NCI-H69 (cell line): Measurements from ENCODE around the gene SUPT3H.
A peak's percentile ranks its signal among the peaks of the same experiment; 100 is the strongest.

Source experiments
- DNase-seq: peaks from one replicate; lab custom pipeline; 2025; lab: John Stamatoyannopoulos, UW

SUPT3H gene

GRCh38 chr6:45002390-45003105 is 375.2 kb downstream of the SUPT3H start:
- no peak for DNase-seq

- no peak for DNase-seq
Observed at GRCh38 chr6:45001663-45002062, 376.1 kb downstream of the SUPT3H start.

DNA sequence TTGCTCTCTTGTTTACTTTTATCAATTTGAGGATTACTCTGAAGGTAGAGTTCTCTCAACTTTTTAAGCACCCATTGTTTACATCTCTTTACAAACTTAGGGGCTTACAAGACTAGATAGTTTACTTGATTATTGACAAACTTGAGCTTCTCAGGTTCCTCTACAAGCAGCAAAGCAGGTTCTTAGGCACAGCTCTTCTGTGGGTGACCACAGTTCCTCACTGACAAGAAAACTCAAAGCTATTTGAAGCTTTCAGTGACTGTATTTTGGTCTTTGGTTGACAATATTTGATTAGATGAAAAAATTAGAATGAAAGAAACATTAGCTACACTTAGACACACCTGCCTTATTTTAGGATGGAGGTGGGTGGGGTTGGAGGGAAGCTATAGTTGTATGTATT is 376.9 kb downstream of the SUPT3H start:
- no peak for DNase-seq

- no peak for DNase-seq
Observed at GRCh38 chr6:44999066-44999465, 378.7 kb downstream of the SUPT3H start.

DNA sequence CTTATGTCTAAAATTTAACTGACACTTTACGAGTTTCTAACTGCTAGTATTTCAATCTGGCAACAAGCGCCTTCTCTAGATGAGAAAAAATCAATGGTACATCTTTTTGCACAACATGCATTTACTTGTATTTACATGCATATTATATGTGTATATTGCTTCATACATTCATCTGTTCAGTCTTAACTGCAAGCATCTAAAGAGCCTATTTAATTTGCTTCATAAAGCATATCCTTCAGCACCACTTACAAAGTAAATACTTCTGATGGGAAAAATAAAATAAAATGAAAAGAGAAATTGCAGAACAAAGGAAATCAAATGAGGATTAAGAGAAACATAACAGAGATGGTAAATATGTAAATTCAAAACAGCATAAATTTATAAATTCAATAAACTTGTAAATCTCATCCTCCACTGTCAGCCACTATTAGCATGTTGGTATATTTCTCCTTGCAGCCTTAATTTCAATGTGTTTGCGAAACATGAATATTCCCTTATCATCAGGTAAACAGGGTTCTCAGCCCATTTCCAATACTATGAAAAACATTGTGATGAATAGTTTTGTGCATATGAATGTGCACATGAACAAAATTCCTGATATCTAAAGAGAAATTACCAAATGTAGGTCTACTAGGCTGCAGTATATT is 382.1 kb downstream of the SUPT3H start:
- no peak for DNase-seq

GRCh38 chr6:44989391-44989790 is 388.3 kb downstream of the SUPT3H start:
- no peak for DNase-seq

GRCh38 chr6:44985006-44985405 is 392.7 kb downstream of the SUPT3H start:
- no peak for DNase-seq

- no peak for DNase-seq
Observed at GRCh38 chr6:44983467-44984365, 394.0 kb downstream of the SUPT3H start.

DNA sequence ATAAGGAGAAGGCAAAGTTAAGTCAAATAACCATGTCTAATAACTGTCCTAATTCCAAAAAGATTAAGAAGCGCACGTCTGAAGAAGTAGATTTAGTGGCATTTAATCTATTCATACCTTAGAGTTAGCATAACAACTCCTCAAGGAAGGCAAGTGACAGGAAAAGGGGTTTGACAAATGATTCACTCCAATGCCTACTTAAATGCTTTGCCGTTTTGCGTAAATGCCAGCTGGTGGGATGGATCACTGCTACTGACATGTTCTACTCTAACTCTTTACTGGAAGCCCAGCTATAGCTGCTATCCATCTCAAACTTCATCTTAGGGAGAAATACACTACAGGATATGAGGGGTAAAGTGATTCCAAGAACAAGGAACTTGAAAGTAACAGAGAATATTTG is 396.9 kb downstream of the SUPT3H start:
- no peak for DNase-seq

DNA sequence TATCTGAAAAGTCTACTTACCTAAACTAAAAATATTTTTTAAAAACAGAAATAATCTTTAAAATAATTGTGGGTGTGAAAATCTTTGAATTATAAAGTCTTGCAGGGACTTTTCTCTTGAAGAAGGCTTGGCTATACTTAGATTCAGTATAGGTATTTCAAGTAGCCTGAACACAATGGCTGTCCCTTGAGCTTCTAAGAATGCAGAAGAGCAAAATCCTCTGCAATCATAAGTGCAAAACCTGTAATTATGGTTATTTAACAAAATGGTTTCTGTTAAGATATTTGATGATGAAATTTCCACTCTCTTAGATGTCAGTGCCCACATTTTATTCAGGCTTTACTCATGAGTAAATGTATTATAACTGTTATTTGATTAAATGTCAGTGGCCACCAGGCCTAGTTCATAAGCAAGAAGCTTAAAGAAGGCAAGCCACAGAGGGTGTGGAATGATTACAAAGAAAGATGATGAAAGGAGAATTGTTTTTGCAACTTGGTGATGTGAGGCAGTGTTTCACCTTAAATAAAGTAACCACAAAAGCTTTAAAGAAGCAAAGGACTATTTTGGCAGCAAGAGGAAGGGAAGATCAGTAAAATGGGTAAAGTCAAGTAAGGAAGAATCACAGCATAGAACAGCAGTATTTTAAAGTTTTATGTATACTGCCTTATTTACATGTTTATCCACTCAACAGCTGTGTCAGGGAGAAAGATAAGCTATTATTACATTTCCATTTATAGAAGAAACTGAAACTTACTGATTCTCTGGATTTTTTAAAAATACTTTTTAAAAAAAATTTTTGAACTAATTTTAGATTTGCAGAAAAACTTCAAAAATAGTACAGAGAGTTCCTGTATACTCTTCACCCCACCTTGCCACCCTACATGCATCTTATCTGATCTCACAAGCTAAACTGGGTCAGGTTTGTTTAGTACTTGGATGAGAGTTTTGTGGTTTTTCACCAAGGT is 400.8 kb downstream of the SUPT3H start:
- DNase-seq = no peak

DNA sequence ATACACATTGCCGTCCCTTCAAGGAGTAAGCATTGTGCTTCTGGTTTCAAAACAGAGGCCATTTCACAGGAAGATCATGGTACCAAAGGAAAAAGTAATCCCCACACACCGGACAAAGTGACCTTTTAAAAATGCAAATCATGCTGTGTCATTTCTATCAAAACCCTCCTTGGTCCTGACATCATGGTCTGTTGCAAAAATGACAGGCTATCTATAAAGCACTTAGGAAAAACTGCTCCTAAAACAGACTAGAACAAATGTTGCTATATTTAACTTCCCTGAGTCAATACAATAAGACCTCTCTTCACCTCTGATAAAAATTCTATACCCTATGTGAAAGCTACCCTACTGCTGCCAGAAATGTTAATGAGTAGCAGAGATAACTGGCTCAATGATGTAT is 403.2 kb downstream of the SUPT3H start:
- no peak for DNase-seq

DNA sequence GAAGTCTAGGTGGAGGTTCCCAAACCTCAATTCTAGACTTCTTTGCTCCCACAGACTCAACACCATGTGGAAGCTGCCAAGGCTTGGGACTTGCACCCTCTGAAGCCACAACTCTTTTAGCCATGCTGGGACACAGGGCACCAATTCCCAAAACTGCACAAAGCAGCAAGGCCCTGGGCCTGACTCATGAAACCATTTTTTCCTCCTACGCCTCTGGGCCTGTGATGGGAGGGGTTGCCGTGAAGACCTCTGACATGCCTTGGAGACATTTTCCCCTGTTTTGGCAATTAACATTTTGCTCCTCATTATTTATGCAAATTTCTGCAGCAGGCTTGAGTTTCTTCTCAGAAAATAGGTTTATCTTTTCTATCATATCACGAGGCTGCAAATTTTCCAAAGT is 405.0 kb downstream of the SUPT3H start:
- DNase-seq = no peak

- DNase-seq = no peak
Observed at GRCh38 chr6:44969446-44970185, 408.1 kb downstream of the SUPT3H start.

DNA sequence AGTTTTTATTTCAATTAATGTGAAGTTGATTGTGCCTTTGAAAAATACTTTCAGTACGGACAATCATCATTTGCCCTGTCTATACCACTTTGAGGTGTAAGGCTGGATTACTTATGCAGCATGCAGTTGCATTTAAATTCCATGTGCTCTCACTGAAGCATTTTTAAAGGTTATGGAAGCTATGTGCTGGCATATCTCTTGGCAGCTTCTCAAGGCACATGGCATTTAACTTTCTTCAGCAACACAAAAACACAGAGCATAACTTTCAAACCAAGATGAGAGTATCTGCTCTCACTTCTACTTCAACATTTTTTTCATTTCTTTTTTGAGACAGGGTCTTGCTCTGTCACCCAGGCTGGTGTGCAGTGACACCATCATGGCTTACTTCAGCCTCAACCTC is 410.3 kb downstream of the SUPT3H start:
- DNase-seq = no peak

- peak; percentile 40 for DNase-seq
Observed at GRCh38 chr6:44966449-44967092, 411.2 kb downstream of the SUPT3H start.

DNA sequence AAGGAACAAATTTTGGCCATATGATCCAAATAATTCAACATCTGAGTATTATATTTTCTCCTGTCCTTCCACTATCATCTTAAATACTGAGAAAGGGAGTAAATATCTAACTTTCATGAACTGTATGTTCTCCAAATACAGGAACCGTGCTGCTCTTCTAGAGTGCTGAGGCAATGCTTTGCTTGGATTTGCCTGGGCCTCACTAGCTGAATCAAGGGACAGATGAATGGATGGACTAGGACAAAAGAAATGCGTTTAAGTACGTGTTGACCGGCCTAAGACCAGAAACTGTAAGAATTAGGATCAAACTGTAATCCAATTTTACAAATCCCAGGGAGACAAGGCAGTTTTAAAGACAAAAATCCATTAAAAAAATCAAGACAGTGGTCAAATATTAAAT is 412.0 kb downstream of the SUPT3H start:
- no peak for DNase-seq

DNA sequence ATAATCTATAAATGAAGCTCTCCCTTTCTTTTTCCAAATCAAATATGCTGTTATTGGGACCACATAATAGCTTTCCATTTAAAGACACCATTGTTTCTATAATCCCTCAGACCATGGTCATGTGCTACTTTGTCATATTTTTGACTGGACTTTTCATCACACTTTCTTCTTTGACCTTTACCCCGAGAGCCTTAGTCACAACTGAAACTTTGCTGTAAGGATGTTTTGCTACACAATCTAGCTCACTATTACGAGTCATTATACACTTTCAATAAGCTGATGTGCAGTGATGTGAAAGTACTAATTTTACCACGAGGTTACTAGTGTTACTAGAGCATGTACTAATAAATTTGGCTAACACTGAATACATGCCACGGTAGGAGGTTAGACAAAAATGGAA is 416.8 kb downstream of the SUPT3H start:
- DNase-seq = no peak

- DNase-seq = no peak
Observed at GRCh38 chr6:44959651-44960050, 418.1 kb downstream of the SUPT3H start.

DNA sequence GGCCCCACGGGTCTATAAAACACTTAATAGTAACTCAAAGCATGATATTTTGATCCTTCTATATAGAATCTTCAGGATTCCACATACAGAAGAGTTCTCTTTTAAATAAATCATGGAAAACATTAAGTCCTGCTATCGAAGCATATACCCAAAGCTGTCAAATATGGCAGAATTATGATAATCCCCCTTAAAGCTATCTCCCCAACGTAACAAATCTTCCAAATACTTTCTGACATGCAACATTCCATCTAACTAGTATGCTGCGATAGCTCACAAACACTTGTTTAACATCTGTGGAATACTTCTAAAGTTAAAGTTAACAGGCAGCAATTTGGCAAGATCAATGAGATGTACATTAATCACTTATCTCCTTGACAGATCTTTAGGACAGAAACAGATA is 420.6 kb downstream of the SUPT3H start:
- no peak for DNase-seq

- no peak for DNase-seq
Observed at GRCh38 chr6:44956396-44956795, 421.3 kb downstream of the SUPT3H start.
